GM19193 (cell line): Measurements from ENCODE around the gene OPA1.

Source experiments
- POLR2A ChIP-seq: IDR thresholded peaks from 4 replicates; pipeline ENCODE4 v1.6.1; 2011; ENCODE audit not compliant: insufficient read depth, insufficient read length; ENCODE audit errors: extremely low read depth

Gene OPA1

GRCh38 chr3:193572426-193572908 is 20.5 kb upstream of the OPA1 start:
- no peak for TF ChIP-seq POLR2A

GRCh38 chr3:193573403-193574191 is 19.4 kb upstream of the OPA1 start:
- no peak for TF ChIP-seq POLR2A

GRCh38 chr3:193574488-193575070 is 18.4 kb upstream of the OPA1 start:
- no peak for TF ChIP-seq POLR2A

GRCh38 chr3:193585530-193585929 is 7.5 kb upstream of the OPA1 start:
- TF ChIP-seq POLR2A = no peak

- TF ChIP-seq POLR2A = no peak
Observed at GRCh38 chr3:193586526-193586925, 6.5 kb upstream of the OPA1 start.

GRCh38 chr3:193589129-193589528 is 3.9 kb upstream of the OPA1 start:
- no peak for TF ChIP-seq POLR2A

GRCh38 chr3:193589616-193590015 is 3.4 kb upstream of the OPA1 start:
- TF ChIP-seq POLR2A = no peak

GRCh38 chr3:193590088-193590856 is 2.7 kb upstream of the OPA1 start:
- no peak for TF ChIP-seq POLR2A

GRCh38 chr3:193593668-193594030 is 641 bp downstream of the OPA1 start:
- TF ChIP-seq POLR2A = no peak

GRCh38 chr3:193594946-193595689 is 2.1 kb downstream of the OPA1 start:
- no peak for TF ChIP-seq POLR2A

GRCh38 chr3:193595939-193596487 is 3.0 kb downstream of the OPA1 start:
- no peak for TF ChIP-seq POLR2A

GRCh38 chr3:193598202-193598601 is 5.2 kb downstream of the OPA1 start:
- no peak for TF ChIP-seq POLR2A

- TF ChIP-seq POLR2A = no peak
Observed at GRCh38 chr3:193599393-193599792, 6.4 kb downstream of the OPA1 start.

GRCh38 chr3:193605876-193606275 is 12.9 kb downstream of the OPA1 start:
- no peak for TF ChIP-seq POLR2A

- no peak for TF ChIP-seq POLR2A
Observed at GRCh38 chr3:193614430-193614829, 21.4 kb downstream of the OPA1 start.
